HL-60 (cell line): ENCODE results near the gene TOP3A.

ENCODE experiments used
- DNase-seq, 2 experiments: peaks; one replicate each; pipeline ENCODE4 v3.0.0-alpha.2; 2010 to 2020; ENCODE audit warnings: low read depth in 1 of 2, low spot score in 1 of 2
- H3K27ac ChIP-seq: fragments of 250-450 bp; sonication (Bioruptor Pico); replicated peaks from 2 replicates; pipeline ENCODE4 v1.5.1; 2020; ENCODE audit warnings: mild to moderate bottlenecking, moderate library complexity
- H3K27me3 ChIP-seq: fragments of 250-450 bp; sonication (Bioruptor Pico); 2 replicates; pipeline ENCODE4 v1.5.1; 2021; ENCODE audit warnings: mild to moderate bottlenecking, moderate library complexity; ENCODE audit not compliant: insufficient read depth, poor library complexity, severe bottlenecking
- H3K4me3 ChIP-seq: replicated peaks from 2 replicates; pipeline ENCODE4 v1.5.1; 2011; ENCODE audit warnings: mild to moderate bottlenecking, control low read depth, low read length; ENCODE audit not compliant: insufficient read depth
- CTCF ChIP-seq: IDR thresholded peaks from one replicate; pipeline ENCODE4 v1.5.1; 2011; ENCODE audit warnings: low read length, control low read depth, inconsistent platforms; ENCODE audit not compliant: insufficient read depth
- GABPA ChIP-seq: IDR thresholded peaks from 2 replicates; pipeline ENCODE4 v1.6.1; 2012; ENCODE audit warnings: low read depth
- POLR2AphosphoS5 ChIP-seq: IDR thresholded peaks from 2 replicates; pipeline ENCODE4 v1.6.1; 2012; ENCODE audit warnings: low read depth
- REST ChIP-seq: IDR thresholded peaks from 2 replicates; pipeline ENCODE4 v1.6.1; 2012; ENCODE audit warnings: low read depth; ENCODE audit not compliant: insufficient replicate concordance
- SPI1 ChIP-seq: IDR thresholded peaks from 2 replicates; pipeline ENCODE4 v1.6.1; 2012; ENCODE audit warnings: low read depth, mild to moderate bottlenecking, borderline replicate concordance

Gene TOP3A

GRCh38 chr17:18332909-18333489 is 18.2 kb upstream of the TOP3A start:
- Histone ChIP-seq H3K27ac (no peak overlapping the region), H3K4me3 (no peak overlapping the region), H3K27me3 (no peaks in the 10 kb centered on the region)
- no peak for DNase-seq
- no peak for TF ChIP-seq REST
- TF ChIP-seq POLR2AphosphoS5, result no peak
- no peak for TF ChIP-seq SPI1
- TF ChIP-seq CTCF, result no peak
- TF ChIP-seq GABPA, result no peak

- TF ChIP-seq REST (no peak), SPI1 (no peak), POLR2AphosphoS5 (no peak), GABPA (no peak), CTCF (no peak)
- Histone ChIP-seq H3K27me3 (no peaks in the 10 kb centered on the region), H3K27ac (no peak overlapping the region), H3K4me3 (no peak overlapping the region)
- DNase-seq, result no peak
These were observed 17.1 kb upstream of the TOP3A start for GRCh38 chr17:18331879-18332278.

GRCh38 chr17:18328643-18329204 is 13.9 kb upstream of the TOP3A start:
- no peak overlapping the region for H3K4me3 ChIP-seq
- DNase-seq, result no peak
- no peaks in the 10 kb centered on the region for H3K27me3 ChIP-seq
- TF ChIP-seq GABPA, result no peak
- TF ChIP-seq POLR2AphosphoS5, result no peak
- TF ChIP-seq CTCF, result no peak
- TF ChIP-seq REST, result no peak
- no peak overlapping the region for H3K27ac ChIP-seq
